Calu3 (cell line): Measurements from ENCODE around the gene SETD7. TPM values are rescaled to one million over a fixed set of nuclear protein-coding genes. Genes with fewer than 3 reads are reported as not detected.

ENCODE experiments used
- BruUV-seq: library from RNA; stranded (reverse); fragments of 400-500 nt; replicated peaks from 2 replicates; lab custom pipeline; 2021; lab: Mats Ljungman, UMichigan
- CTCF ChIA-PET: fragments of 300-600 bp; sonication (Branson Sonifier 250); formaldehyde crosslinking; loops from one replicate; lab custom pipeline; 2022; ENCODE audit warnings: antibody characterized with exemption; lab: Charles Lee
- DNase-seq: peaks from one replicate; pipeline ENCODE4 v3.0.0; 2022
- H3K27ac Mint-ChIP-seq: one replicate; pipeline ENCODE4 v1.8.0; 2022; ENCODE audit warnings: mixed read lengths; ENCODE audit not compliant: unreplicated experiment
- H3K27me3 Mint-ChIP-seq: one replicate; pipeline ENCODE4 v1.8.0; 2022; ENCODE audit warnings: mixed read lengths; ENCODE audit not compliant: unreplicated experiment
- H3K36me3 Mint-ChIP-seq: one replicate; pipeline ENCODE4 v1.8.0; 2022; ENCODE audit warnings: mild to moderate bottlenecking, moderate library complexity, mixed read lengths; ENCODE audit not compliant: insufficient read depth, unreplicated experiment
- H3K4me1 Mint-ChIP-seq: one replicate; pipeline ENCODE4 v1.8.0; 2022; ENCODE audit warnings: mild to moderate bottlenecking, low read depth, mixed read lengths; ENCODE audit not compliant: unreplicated experiment
- H3K4me3 Mint-ChIP-seq: one replicate; pipeline ENCODE4 v1.8.0; 2022; ENCODE audit warnings: mild to moderate bottlenecking, low read depth, moderate library complexity, mixed read lengths; ENCODE audit not compliant: unreplicated experiment
- H3K9me3 Mint-ChIP-seq: one replicate; pipeline ENCODE4 v1.8.0; 2022; ENCODE audit warnings: low read depth, mixed read lengths; ENCODE audit not compliant: unreplicated experiment
- CTCF ChIP-seq: fragments of 200-600 bp; IDR thresholded peaks from one replicate; pipeline ENCODE4 v1.8.0; 2022; ENCODE audit warnings: antibody characterized with exemption; ENCODE audit not compliant: unreplicated experiment
- intact Hi-C: fragments of 100-400 bp; cut with micrococcal nuclease; formaldehyde crosslinking; loops from one replicate; pipeline ENCODE4 v1.10.0; 2022; ENCODE audit not compliant: unreplicated experiment
- total RNA-seq: library from RNA; stranded (reverse); gene quantifications from 2 replicates; pipeline ENCODE4 v1.2.3, GENCODE V29; 2022

The SETD7 gene
- total RNA-seq, 1 experiment from 2014 or later, result 16.4 TPM

- Mint-ChIP-seq H3K9me3 (no peaks in the 10 kb centered on the region), H3K4me1 (no peaks in the 10 kb centered on the region), H3K4me3 (no peak overlapping the region), H3K27ac (no peak overlapping the region), H3K36me3 (no peaks in the 10 kb centered on the region), H3K27me3 (no peaks in the 10 kb centered on the region)
- intact Hi-C loops, result loop anchor here (10.0 kb wide), 1 partner anchor 94 kb away; no protein-coding TSS in a partner anchor
- DNase-seq, result no peak
- CTCF ChIA-PET, result interaction anchor here (0.6 kb wide), 1 partner anchor 26 kb away, joined by 4 read pairs; no protein-coding TSS in a partner anchor
- TF ChIP-seq CTCF, result no peak
- BruUV-seq, result TSS peak; percentile 14
Measured at GRCh38 chr4:139508581-139509237, 47.3 kb downstream of the SETD7 start.

GRCh38 chr4:139506774-139507173 lies 49.2 kb downstream of the SETD7 start:
- intact Hi-C loops, result loop anchor here (10.0 kb wide), 1 partner anchor 92 kb away; no protein-coding TSS in a partner anchor
- Mint-ChIP-seq H3K4me1 (no peaks in the 10 kb centered on the region), H3K4me3 (no peak overlapping the region), H3K27ac (no peak overlapping the region), H3K9me3 (no peaks in the 10 kb centered on the region), H3K27me3 (no peaks in the 10 kb centered on the region), H3K36me3 (no peaks in the 10 kb centered on the region)
- TF ChIP-seq CTCF, result no peak
- CTCF ChIA-PET, result no interaction called here
- no TSS peak for BruUV-seq
- DNase-seq, result no peak

GRCh38 chr4:139503622-139504166 lies 52.3 kb downstream of the SETD7 start:
- H3K4me1 Mint-ChIP-seq, result no peaks in the 10 kb centered on the region
- no peak for TF ChIP-seq CTCF
- H3K27ac Mint-ChIP-seq, result no peak overlapping the region
- H3K27me3 Mint-ChIP-seq, result no peaks in the 10 kb centered on the region
- intact Hi-C loops, result loop anchor here (10.0 kb wide), 1 partner anchor 89 kb away; no protein-coding TSS in a partner anchor
- H3K36me3 Mint-ChIP-seq, result no peaks in the 10 kb centered on the region
- H3K9me3 Mint-ChIP-seq, result no peaks in the 10 kb centered on the region
- no peak overlapping the region for H3K4me3 Mint-ChIP-seq
- no peak for DNase-seq
- CTCF ChIA-PET, result interaction anchor here (0.6 kb wide), 1 partner anchor 670 kb away, joined by 3 read pairs; no protein-coding TSS in a partner anchor
- no TSS peak for BruUV-seq

- BruUV-seq, result no TSS peak
- H3K9me3 Mint-ChIP-seq, result no peaks in the 10 kb centered on the region
- no peaks in the 10 kb centered on the region for H3K27me3 Mint-ChIP-seq
- no peak for TF ChIP-seq CTCF
- no peak overlapping the region for H3K4me3 Mint-ChIP-seq
- no peak for DNase-seq
- H3K36me3 Mint-ChIP-seq, result no peaks in the 10 kb centered on the region
- no peak overlapping the region for H3K27ac Mint-ChIP-seq
- intact Hi-C loops, result loop anchor here (10.0 kb wide), 1 partner anchor 87 kb away; no protein-coding TSS in a partner anchor
- CTCF ChIA-PET, result no interaction called here
- H3K4me1 Mint-ChIP-seq, result no peaks in the 10 kb centered on the region
Measured at GRCh38 chr4:139501927-139502899, 53.8 kb downstream of the SETD7 start.
